Measurements from ENCODE around the gene TBC1D14. TPM values are rescaled to one million over a fixed set of nuclear protein-coding genes. Genes with fewer than 3 reads are reported as not detected.
"Not testable (repeated sequence)": the region's sequence is repeated elsewhere in the genome, so short reads cannot be mapped to it uniquely, and the experiment has no call there.

Gene TBC1D14
- total RNA-seq, 4 donors from 2014 or later: 36.0 to 56.2 (median 41.4) TPM

DNA sequence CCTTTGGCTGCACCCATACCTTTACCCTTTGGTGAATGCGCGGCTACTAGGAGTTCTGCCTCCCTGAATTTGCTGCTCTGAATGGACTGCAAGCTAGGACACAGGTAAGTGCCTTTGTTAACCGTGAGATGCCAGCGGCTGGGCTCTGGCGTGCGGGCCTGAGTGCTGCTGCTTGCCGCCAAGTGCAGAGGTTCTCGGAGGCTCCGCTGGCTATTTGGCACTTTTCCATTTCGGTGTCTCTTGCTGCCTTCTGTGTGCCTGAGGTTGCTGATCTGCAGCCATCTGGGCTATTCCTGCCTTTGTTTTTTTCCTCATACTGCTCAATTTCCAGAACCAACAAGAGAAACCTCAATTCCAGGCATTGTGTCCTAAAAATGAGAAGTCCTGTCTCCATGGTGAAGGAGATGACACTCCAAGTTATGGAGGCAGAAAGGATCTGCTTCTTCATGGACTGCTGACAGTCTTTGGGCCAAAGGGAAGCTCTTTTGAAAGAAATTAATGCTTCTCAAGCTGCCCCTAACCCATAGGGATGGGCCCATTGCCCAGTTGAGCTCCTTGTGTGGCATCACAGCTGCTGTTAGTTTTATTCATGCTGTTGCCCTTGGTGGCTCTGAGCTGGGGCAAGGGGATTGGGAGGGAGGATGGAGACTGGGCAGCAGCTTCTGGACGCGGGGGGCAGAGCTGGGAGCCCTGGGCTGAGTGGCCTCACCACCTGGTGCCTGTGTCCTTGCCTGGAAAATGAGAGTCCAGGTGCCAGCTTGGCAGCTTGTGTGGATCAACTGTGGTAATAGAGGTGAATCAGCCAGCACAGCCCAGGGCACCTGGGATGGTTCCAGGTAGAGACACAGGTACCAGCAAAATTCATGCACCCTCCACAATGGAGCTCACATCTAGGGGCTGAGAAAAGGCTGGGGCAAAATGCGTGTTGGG lies 3.8 kb upstream of the TBC1D14 start:
- H3K27ac ChIP-seq: no peak overlapping the region
- H3K9me3 ChIP-seq: no peaks in the 10 kb centered on the region
- no peak overlapping the region for H3K4me3 ChIP-seq
- H3K36me3 ChIP-seq: no peaks in the 10 kb centered on the region
- DNase-seq: no peak
- TF ChIP-seq, protein P1, sequence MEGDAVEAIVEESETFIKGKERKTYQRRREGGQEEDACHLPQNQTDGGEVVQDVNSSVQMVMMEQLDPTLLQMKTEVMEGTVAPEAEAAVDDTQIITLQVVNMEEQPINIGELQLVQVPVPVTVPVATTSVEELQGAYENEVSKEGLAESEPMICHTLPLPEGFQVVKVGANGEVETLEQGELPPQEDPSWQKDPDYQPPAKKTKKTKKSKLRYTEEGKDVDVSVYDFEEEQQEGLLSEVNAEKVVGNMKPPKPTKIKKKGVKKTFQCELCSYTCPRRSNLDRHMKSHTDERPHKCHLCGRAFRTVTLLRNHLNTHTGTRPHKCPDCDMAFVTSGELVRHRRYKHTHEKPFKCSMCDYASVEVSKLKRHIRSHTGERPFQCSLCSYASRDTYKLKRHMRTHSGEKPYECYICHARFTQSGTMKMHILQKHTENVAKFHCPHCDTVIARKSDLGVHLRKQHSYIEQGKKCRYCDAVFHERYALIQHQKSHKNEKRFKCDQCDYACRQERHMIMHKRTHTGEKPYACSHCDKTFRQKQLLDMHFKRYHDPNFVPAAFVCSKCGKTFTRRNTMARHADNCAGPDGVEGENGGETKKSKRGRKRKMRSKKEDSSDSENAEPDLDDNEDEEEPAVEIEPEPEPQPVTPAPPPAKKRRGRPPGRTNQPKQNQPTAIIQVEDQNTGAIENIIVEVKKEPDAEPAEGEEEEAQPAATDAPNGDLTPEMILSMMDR (IDR thresholded peaks at IDR 0.05 in 4 of 5, conservative IDR thresholded peaks at IDR 0.05 in 1 of 5): no peak
- TF ChIP-seq POLR2A (IDR thresholded peaks at IDR 0.05): no peak
- intact Hi-C loops (cut with DNase I; ENCODE audit: low total_unique reads) (no loop called here), in situ Hi-C loops (cut with MboI; ENCODE audit: low sequenced_read_pairs in 4 of 4) (loop anchor here (5.0 to 25.0 kb wide), 3 partner anchors 157 to 169 kb away; partner anchors contain the start of gene GRPEL1 (in 1 of the 4))
- H3K27me3 ChIP-seq: no peaks in the 10 kb centered on the region
- no peak for ATAC-seq
- H3K4me1 ChIP-seq: peaks cover 14 to 17% of the 10 kb centered on the region in 2 donors

GRCh38 chr4:6906486-6906885 lies 3.1 kb upstream of the TBC1D14 start:
- H3K36me3 ChIP-seq; DNase-seq; H3K27ac ChIP-seq; H3K4me3 ChIP-seq; ATAC-seq; H3K9me3 ChIP-seq; H3K27me3 ChIP-seq; intact Hi-C loops (cut with DNase I; ENCODE audit: low total_unique reads): not testable (repeated sequence)
- in situ Hi-C loops (cut with MboI; ENCODE audit: low sequenced_read_pairs in 4 of 4): loop anchor here (5.0 to 25.0 kb wide), 3 partner anchors 156 to 168 kb away; partner anchors contain the start of gene GRPEL1 (in 1 of the 4)
- peaks cover 21 to 24% of the 10 kb centered on the region in 2 donors for H3K4me1 ChIP-seq

- no peaks in the 10 kb centered on the region for H3K36me3 ChIP-seq
- H3K4me1 ChIP-seq: peaks cover 32 to 37% of the 10 kb centered on the region in 2 donors
- H3K9me3 ChIP-seq: no peaks in the 10 kb centered on the region
- TF ChIP-seq POLR2A (IDR thresholded peaks at IDR 0.05): no peak
- TF ChIP-seq, protein P1 (IDR thresholded peaks at IDR 0.05 in 4 of 5, conservative IDR thresholded peaks at IDR 0.05 in 1 of 5): peak; percentile 26 to 64 (median 55)
- H3K4me3 ChIP-seq: no peak overlapping the region
- intact Hi-C loops (cut with DNase I; ENCODE audit: low total_unique reads): no loop called here
- ATAC-seq: no peak
- no peak for DNase-seq
- H3K27ac ChIP-seq: peak overlapping the region in 2 of 4 donors; percentile 93 to 97
- in situ Hi-C loops (cut with MboI; ENCODE audit: low sequenced_read_pairs in 4 of 4): loop anchor here (5.0 to 25.0 kb wide), 3 partner anchors 155 to 167 kb away; partner anchors contain the start of gene GRPEL1 (in 1 of the 4)
- H3K27me3 ChIP-seq: no peaks in the 10 kb centered on the region
These were observed 1.9 kb upstream of the TBC1D14 start for GRCh38 chr4:6907658-6908191.

GRCh38 chr4:6908432-6909112 lies 1.1 kb upstream of the TBC1D14 start:
- Histone ChIP-seq H3K4me3 (peak overlapping the region; percentile 70 to 100 (median 74)), H3K27me3 (no peaks in the 10 kb centered on the region), H3K36me3 (no peaks in the 10 kb centered on the region), H3K27ac (peak overlapping the region; percentile 93 to 100 (median 98)), H3K9me3 (no peaks in the 10 kb centered on the region), H3K4me1 (peaks cover 38 to 40% of the 10 kb centered on the region in 2 donors)
- in situ Hi-C loops (cut with MboI; ENCODE audit: low sequenced_read_pairs in 4 of 4): loop anchor here (5.0 to 25.0 kb wide), 3 partner anchors 154 to 166 kb away; partner anchors contain the start of gene GRPEL1 (in 1 of the 4)
- no peak for DNase-seq
- TF ChIP-seq, protein P1 (IDR thresholded peaks at IDR 0.05 in 4 of 5, conservative IDR thresholded peaks at IDR 0.05 in 1 of 5): no peak
- TF ChIP-seq POLR2A (IDR thresholded peaks at IDR 0.05): no peak
- ATAC-seq: peak in 1 of 2 donors; percentile 0
- intact Hi-C loops (cut with DNase I; ENCODE audit: low total_unique reads): loop anchor here (1.0 kb wide), 4 partner anchors 78 to 268 kb away; partner anchors contain the start of genes GRPEL1, MRFAP1 and TADA2B

All from gastrocnemius medialis (tissue), 4 donors.